ENCODE data around the gene LRMDA. TPM values are rescaled to one million over a fixed set of nuclear protein-coding genes. Genes with fewer than 3 reads are reported as not detected.

LRMDA gene
- total and polyA plus RNA-seq, 2 donors from 2014 or later, result 23.2 to 48.6 TPM

DNA sequence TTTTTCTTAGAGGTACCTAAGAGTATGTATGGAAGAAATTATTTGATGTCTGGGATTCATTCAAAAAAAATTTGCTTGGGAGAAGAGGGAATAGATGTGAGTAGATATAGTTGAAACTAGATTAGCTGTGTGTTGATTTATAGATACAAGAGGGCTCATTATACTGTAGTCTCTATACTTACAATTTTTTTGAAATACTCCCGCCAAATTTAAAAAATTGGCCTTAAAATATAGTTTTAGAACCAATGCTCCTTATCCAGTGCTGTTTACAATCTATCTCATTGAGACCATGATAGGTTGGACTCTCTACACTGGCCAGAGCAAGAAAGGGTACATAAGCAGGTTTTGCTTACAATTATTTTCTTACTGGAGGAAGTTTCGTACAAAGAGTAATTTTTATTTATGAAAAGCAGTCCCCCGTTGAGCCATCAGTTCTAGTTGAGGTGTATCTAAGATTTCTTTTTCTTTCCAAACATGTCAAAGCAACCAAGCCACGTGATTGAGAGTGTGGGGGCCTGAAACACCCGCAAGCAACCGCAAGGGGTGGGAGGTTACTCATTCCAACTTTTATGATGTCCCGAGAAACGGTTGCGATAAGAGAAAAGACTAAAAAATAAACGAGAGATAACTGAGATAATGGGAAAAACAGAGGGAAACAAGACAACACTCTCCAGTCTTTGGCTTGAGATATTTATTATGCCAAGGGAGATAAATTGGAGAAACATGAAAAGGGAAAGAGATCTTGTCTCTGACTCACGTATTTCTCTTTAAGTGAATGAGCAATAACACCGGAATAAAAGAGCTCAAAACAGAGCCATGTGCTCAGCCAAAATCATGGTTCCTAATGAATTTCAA is 729.2 kb downstream of the LRMDA start:
- Histone ChIP-seq H3K4me3 (ENCODE audit: low read length in 3 of 3) (no peak overlapping the region), H3K9ac (ENCODE audit: low read length in 3 of 3) (no peak overlapping the region), H3K9me3 (ENCODE audit: control insufficient read depth in 2 of 3, insufficient read depth in 1 of 3, low read length in 3 of 3) (no peaks in the 10 kb centered on the region), H3K4me1 (ENCODE audit: control insufficient read depth in 2 of 3, insufficient read depth in 2 of 3, low read depth in 1 of 3, low read length in 3 of 3) (no peaks in the 10 kb centered on the region), H3K27ac (ENCODE audit: low read depth in 2 of 2, low read length in 2 of 2) (no peak overlapping the region), H3K36me3 (ENCODE audit: control insufficient read depth in 2 of 3, insufficient read depth in 3 of 3, low read length in 3 of 3) (no peaks in the 10 kb centered on the region), H3K27me3 (ENCODE audit: control insufficient read depth, insufficient read depth, low read length) (no peaks in the 10 kb centered on the region)
- DNase-seq, result no peak
- intact Hi-C loops (cut with DNase I), result no loop called here
- FAIRE-seq, result no peak
- TF ChIP-seq, protein P1, sequence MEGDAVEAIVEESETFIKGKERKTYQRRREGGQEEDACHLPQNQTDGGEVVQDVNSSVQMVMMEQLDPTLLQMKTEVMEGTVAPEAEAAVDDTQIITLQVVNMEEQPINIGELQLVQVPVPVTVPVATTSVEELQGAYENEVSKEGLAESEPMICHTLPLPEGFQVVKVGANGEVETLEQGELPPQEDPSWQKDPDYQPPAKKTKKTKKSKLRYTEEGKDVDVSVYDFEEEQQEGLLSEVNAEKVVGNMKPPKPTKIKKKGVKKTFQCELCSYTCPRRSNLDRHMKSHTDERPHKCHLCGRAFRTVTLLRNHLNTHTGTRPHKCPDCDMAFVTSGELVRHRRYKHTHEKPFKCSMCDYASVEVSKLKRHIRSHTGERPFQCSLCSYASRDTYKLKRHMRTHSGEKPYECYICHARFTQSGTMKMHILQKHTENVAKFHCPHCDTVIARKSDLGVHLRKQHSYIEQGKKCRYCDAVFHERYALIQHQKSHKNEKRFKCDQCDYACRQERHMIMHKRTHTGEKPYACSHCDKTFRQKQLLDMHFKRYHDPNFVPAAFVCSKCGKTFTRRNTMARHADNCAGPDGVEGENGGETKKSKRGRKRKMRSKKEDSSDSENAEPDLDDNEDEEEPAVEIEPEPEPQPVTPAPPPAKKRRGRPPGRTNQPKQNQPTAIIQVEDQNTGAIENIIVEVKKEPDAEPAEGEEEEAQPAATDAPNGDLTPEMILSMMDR (IDR thresholded peaks at IDR 0.05; ENCODE audit: borderline replicate concordance, extremely low read depth, insufficient read depth), result no peak

DNA sequence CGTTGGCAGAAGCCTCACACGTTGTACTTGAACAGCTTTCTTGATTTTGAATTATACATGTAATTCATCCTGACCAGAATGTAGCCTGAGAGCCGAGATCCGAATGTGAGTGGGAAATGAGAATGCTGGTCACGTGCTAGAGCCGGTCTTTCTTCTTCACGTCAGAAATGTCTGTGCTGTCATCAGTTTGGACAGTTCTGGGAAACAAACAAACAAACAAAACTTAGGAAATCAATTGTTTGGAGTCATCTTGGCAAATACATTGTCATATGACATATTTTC is 729.8 kb downstream of the LRMDA start:
- no peaks in the 10 kb centered on the region for H3K27me3 ChIP-seq (ENCODE audit: control insufficient read depth, insufficient read depth, low read length)
- no peaks in the 10 kb centered on the region for H3K9me3 ChIP-seq (ENCODE audit: control insufficient read depth in 2 of 3, insufficient read depth in 1 of 3, low read length in 3 of 3)
- no peak overlapping the region for H3K9ac ChIP-seq (ENCODE audit: low read length in 3 of 3)
- H3K36me3 ChIP-seq (ENCODE audit: control insufficient read depth in 2 of 3, insufficient read depth in 3 of 3, low read length in 3 of 3), result no peaks in the 10 kb centered on the region
- TF ChIP-seq, protein P1 (IDR thresholded peaks at IDR 0.05; ENCODE audit: borderline replicate concordance, extremely low read depth, insufficient read depth), result no peak
- H3K4me3 ChIP-seq (ENCODE audit: low read length in 3 of 3), result no peak overlapping the region
- FAIRE-seq (no peak), DNase-seq (no peak)
- H3K4me1 ChIP-seq (ENCODE audit: control insufficient read depth in 2 of 3, insufficient read depth in 2 of 3, low read depth in 1 of 3, low read length in 3 of 3), result no peaks in the 10 kb centered on the region
- H3K27ac ChIP-seq (ENCODE audit: low read depth in 2 of 2, low read length in 2 of 2), result no peak overlapping the region
- intact Hi-C loops (cut with DNase I), result no loop called here

GRCh38 chr10:76168437-76168836 is 737.0 kb downstream of the LRMDA start:
- no peak for DNase-seq
- Histone ChIP-seq H3K4me3 (ENCODE audit: low read length in 3 of 3) (no peak overlapping the region), H3K9ac (ENCODE audit: low read length in 3 of 3) (no peak overlapping the region), H3K27ac (ENCODE audit: low read depth in 2 of 2, low read length in 2 of 2) (no peak overlapping the region), H3K9me3 (ENCODE audit: control insufficient read depth in 2 of 3, insufficient read depth in 1 of 3, low read length in 3 of 3) (no peaks in the 10 kb centered on the region), H3K27me3 (ENCODE audit: control insufficient read depth, insufficient read depth, low read length) (no peaks in the 10 kb centered on the region), H3K4me1 (ENCODE audit: control insufficient read depth in 2 of 3, insufficient read depth in 2 of 3, low read depth in 1 of 3, low read length in 3 of 3) (no peaks in the 10 kb centered on the region), H3K36me3 (ENCODE audit: control insufficient read depth in 2 of 3, insufficient read depth in 3 of 3, low read length in 3 of 3) (no peaks in the 10 kb centered on the region)
- TF ChIP-seq, protein P1 (IDR thresholded peaks at IDR 0.05; ENCODE audit: borderline replicate concordance, extremely low read depth, insufficient read depth), result no peak
- intact Hi-C loops (cut with DNase I), result no loop called here
- FAIRE-seq, result no peak

GRCh38 chr10:76169246-76169645 is 737.8 kb downstream of the LRMDA start:
- Histone ChIP-seq H3K9me3 (ENCODE audit: control insufficient read depth in 2 of 3, insufficient read depth in 1 of 3, low read length in 3 of 3) (no peaks in the 10 kb centered on the region), H3K36me3 (ENCODE audit: control insufficient read depth in 2 of 3, insufficient read depth in 3 of 3, low read length in 3 of 3) (no peaks in the 10 kb centered on the region), H3K27ac (ENCODE audit: low read depth in 2 of 2, low read length in 2 of 2) (no peak overlapping the region), H3K4me1 (ENCODE audit: control insufficient read depth in 2 of 3, insufficient read depth in 2 of 3, low read depth in 1 of 3, low read length in 3 of 3) (no peaks in the 10 kb centered on the region), H3K9ac (ENCODE audit: low read length in 3 of 3) (no peak overlapping the region), H3K27me3 (ENCODE audit: control insufficient read depth, insufficient read depth, low read length) (no peaks in the 10 kb centered on the region), H3K4me3 (ENCODE audit: low read length in 3 of 3) (no peak overlapping the region)
- intact Hi-C loops (cut with DNase I), result no loop called here
- FAIRE-seq (no peak), DNase-seq (no peak)
- TF ChIP-seq, protein P1 (IDR thresholded peaks at IDR 0.05; ENCODE audit: borderline replicate concordance, extremely low read depth, insufficient read depth), result no peak
